Astrocyte (in vitro differentiated cells and primary cell): ENCODE data around the gene ECSIT. TPM values are rescaled to one million over a fixed set of nuclear protein-coding genes. Genes with fewer than 3 reads are reported as not detected.
"Not testable (repeated sequence)": the region's sequence is repeated elsewhere in the genome, so short reads cannot be mapped to it uniquely, and the experiment has no call there.

Experiments used
- DNase-seq: peaks from one replicate; pipeline ENCODE4 v3.0.0-alpha.2; 2010; ENCODE audit warnings: low read depth
- FAIRE-seq: peaks from 2 replicates; lab custom pipeline; 2011; peaks lifted over from hg19 to GRCh38; lab: Jason Lieb, UNC
- H2AFZ ChIP-seq: 2 replicates; pipeline ENCODE4 v1.6.0; 2012; ENCODE audit warnings: low read depth, low read length, inconsistent platforms
- H3K27ac ChIP-seq: 2 replicates; pipeline ENCODE4 v1.5.1; 2011; ENCODE audit warnings: low read depth, low read length, inconsistent platforms
- H3K27me3 ChIP-seq: 2 replicates; pipeline ENCODE4 v1.6.0; 2011; ENCODE audit warnings: low read length, inconsistent platforms; ENCODE audit not compliant: insufficient read depth
- H3K36me3 ChIP-seq: 2 replicates; pipeline ENCODE4 v1.5.1; 2011; ENCODE audit warnings: low read length, inconsistent platforms; ENCODE audit not compliant: insufficient read depth
- H3K4me1 ChIP-seq: 2 replicates; pipeline ENCODE4 v1.5.1; 2011; ENCODE audit warnings: low read length, inconsistent platforms; ENCODE audit not compliant: insufficient read depth
- H3K4me2 ChIP-seq: 2 replicates; pipeline ENCODE4 v1.6.0; 2012; ENCODE audit warnings: low read length, inconsistent platforms
- H3K4me3 ChIP-seq: 2 replicates; pipeline ENCODE4 v1.5.1; 2011; ENCODE audit warnings: low read depth, mild to moderate bottlenecking, low read length, inconsistent platforms; ENCODE audit not compliant: insufficient read depth
- H3K79me2 ChIP-seq: 2 replicates; pipeline ENCODE4 v1.6.0; 2012; ENCODE audit warnings: mild to moderate bottlenecking, low read length, inconsistent platforms; ENCODE audit not compliant: insufficient read depth
- H3K9ac ChIP-seq: 2 replicates; pipeline ENCODE4 v1.6.0; 2012; ENCODE audit warnings: mild to moderate bottlenecking, low read length, inconsistent platforms
- H3K9me3 ChIP-seq: 2 replicates; pipeline ENCODE4 v1.5.1; 2012; ENCODE audit warnings: low read depth, mild to moderate bottlenecking, low read length, inconsistent platforms; ENCODE audit not compliant: insufficient read depth
- H4K20me1 ChIP-seq: 2 replicates; pipeline ENCODE4 v1.6.0; 2012; ENCODE audit warnings: low read length, inconsistent platforms; ENCODE audit not compliant: insufficient read depth
- H3K27ac Mint-ChIP-seq: one replicate; pipeline ENCODE4 v1.8.0; 2021; ENCODE audit warnings: mild to moderate bottlenecking, mixed read lengths; ENCODE audit not compliant: unreplicated experiment
- H3K27me3 Mint-ChIP-seq: one replicate; pipeline ENCODE4 v1.8.0; 2021; ENCODE audit warnings: low read depth, mixed read lengths; ENCODE audit not compliant: unreplicated experiment
- H3K36me3 Mint-ChIP-seq: one replicate; pipeline ENCODE4 v1.8.0; 2021; ENCODE audit warnings: low read depth, mixed read lengths; ENCODE audit not compliant: unreplicated experiment
- H3K4me1 Mint-ChIP-seq: one replicate; pipeline ENCODE4 v1.8.0; 2021; ENCODE audit warnings: low read depth, mixed read lengths; ENCODE audit not compliant: unreplicated experiment
- H3K4me3 Mint-ChIP-seq: one replicate; pipeline ENCODE4 v1.8.0; 2021; ENCODE audit warnings: mild to moderate bottlenecking, moderate library complexity, mixed read lengths; ENCODE audit not compliant: unreplicated experiment
- H3K9me3 Mint-ChIP-seq: one replicate; pipeline ENCODE4 v1.8.0; 2021; ENCODE audit warnings: mild to moderate bottlenecking, mixed read lengths; ENCODE audit not compliant: unreplicated experiment
- CTCF ChIP-seq: IDR thresholded peaks from 2 replicates; pipeline ENCODE4 v1.5.1; 2011; ENCODE audit warnings: low read depth, mild to moderate bottlenecking, inconsistent platforms, low read length, moderate library complexity; ENCODE audit not compliant: insufficient read depth
- EZH2 ChIP-seq: IDR thresholded peaks from 2 replicates; pipeline ENCODE4 v1.6.1; 2012; ENCODE audit warnings: mild to moderate bottlenecking, low read length, inconsistent platforms; ENCODE audit not compliant: insufficient read depth
- total RNA-seq: library from RNA; stranded (reverse); gene quantifications from 2 replicates; pipeline ENCODE4 v1.2.1, GENCODE V29; 2021

The ECSIT gene
- total RNA-seq, 1 donor from 2014 or later, result 21.9 TPM

DNA sequence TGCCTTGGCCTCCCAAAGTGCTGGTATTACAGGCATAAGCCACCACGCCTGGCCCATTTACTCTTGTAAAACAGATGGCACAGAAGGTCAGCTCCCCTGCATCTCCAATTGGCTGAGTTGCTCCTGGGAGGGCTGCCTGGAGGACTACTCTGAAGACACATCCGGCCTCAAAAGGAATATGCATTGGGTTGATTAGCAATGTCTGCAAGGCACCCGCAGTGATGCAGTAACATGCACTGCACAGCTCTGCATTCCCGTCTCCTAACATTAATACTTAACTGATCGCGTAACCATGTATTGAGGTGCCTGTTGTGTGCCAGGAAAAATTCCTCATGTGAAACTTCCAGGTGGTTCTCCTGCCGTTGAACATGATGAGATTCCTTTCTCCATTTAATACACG is 53.1 kb downstream of the ECSIT start:
- no peak overlapping the region for H3K4me2 ChIP-seq
- no peaks in the 10 kb centered on the region for H3K36me3 Mint-ChIP-seq
- no peaks in the 10 kb centered on the region for H3K4me1 ChIP-seq
- peaks cover 8% of the 10 kb centered on the region for H3K27me3 ChIP-seq
- peaks cover 4% of the 10 kb centered on the region for H3K9me3 Mint-ChIP-seq
- H3K9me3 ChIP-seq, result no peaks in the 10 kb centered on the region
- H3K27ac Mint-ChIP-seq, result no peak overlapping the region
- H3K4me3 ChIP-seq, result no peak overlapping the region
- no peak overlapping the region for H3K27ac ChIP-seq
- H3K4me1 Mint-ChIP-seq, result no peaks in the 10 kb centered on the region
- TF ChIP-seq CTCF (no peak), EZH2 (no peak)
- no peak overlapping the region for H3K4me3 Mint-ChIP-seq
- FAIRE-seq (no peak), DNase-seq (no peak)
- H3K9ac ChIP-seq, result no peak overlapping the region
- no peaks in the 10 kb centered on the region for H4K20me1 ChIP-seq
- peaks cover 34% of the 10 kb centered on the region for H3K27me3 Mint-ChIP-seq
- H3K36me3 ChIP-seq, result no peaks in the 10 kb centered on the region
- H2AFZ ChIP-seq, result no peak overlapping the region
- H3K79me2 ChIP-seq, result no peaks in the 10 kb centered on the region

DNA sequence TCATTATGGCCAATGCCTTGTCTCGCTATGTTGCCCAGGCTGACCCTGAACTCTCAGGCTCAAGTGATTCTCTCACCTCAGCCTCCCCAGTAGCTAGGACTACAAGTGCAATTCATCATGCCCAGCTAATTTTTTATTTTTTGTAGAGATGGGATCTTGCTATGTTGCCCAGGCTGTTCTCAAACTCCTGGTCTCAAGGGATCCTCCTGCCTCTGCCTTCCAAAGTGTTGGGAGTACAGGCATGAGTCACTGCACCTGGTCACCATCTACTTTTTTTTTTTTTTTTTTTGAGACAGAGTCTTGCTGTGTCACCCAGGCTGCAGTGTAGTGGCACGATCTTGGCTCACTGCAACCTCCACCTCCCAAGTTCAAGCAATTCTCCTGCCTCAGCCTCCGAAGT is 53.6 kb downstream of the ECSIT start:
- FAIRE-seq, H3K79me2 ChIP-seq, H3K4me1 ChIP-seq, H3K27me3 ChIP-seq, H3K27ac Mint-ChIP-seq, H2AFZ ChIP-seq, H3K9ac ChIP-seq, H3K9me3 ChIP-seq, H3K4me3 Mint-ChIP-seq, H3K4me1 Mint-ChIP-seq, H3K4me2 ChIP-seq, H4K20me1 ChIP-seq, H3K9me3 Mint-ChIP-seq, H3K36me3 ChIP-seq, H3K27ac ChIP-seq, H3K4me3 ChIP-seq, DNase-seq, H3K36me3 Mint-ChIP-seq: not testable (repeated sequence)
- peaks cover 34% of the 10 kb centered on the region for H3K27me3 Mint-ChIP-seq

DNA sequence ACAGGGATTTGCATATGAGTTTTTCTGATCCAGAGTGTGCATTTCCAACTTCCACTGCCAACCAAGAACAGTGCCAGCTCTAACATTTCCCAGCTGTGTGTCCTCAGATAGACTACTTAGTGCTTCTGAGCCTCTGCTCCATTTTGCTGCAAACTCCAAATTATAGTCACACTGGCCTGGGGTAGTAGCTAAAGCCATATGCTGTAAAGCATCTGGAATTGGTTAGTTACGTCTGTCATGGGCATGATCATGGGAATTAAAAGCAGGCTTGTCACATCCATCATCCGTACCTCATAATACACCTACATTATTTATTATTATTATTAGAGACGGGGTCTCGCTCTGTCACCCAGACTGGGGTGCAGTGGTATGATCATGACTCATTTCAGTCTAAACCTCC is 55.2 kb downstream of the ECSIT start:
- Histone ChIP-seq H3K4me1 (no peaks in the 10 kb centered on the region), H2AFZ (no peak overlapping the region), H3K27ac (no peak overlapping the region), H3K9ac (no peak overlapping the region), H3K36me3 (no peaks in the 10 kb centered on the region), H3K27me3 (peaks cover 4% of the 10 kb centered on the region), H3K4me3 (no peak overlapping the region), H3K4me2 (no peak overlapping the region), H3K9me3 (no peaks in the 10 kb centered on the region), H3K79me2 (no peaks in the 10 kb centered on the region), H4K20me1 (no peaks in the 10 kb centered on the region)
- peaks cover 4% of the 10 kb centered on the region for H3K9me3 Mint-ChIP-seq
- no peak for DNase-seq
- TF ChIP-seq EZH2, result no peak
- TF ChIP-seq CTCF, result no peak
- no peak for FAIRE-seq
- no peaks in the 10 kb centered on the region for H3K4me1 Mint-ChIP-seq
- H3K27me3 Mint-ChIP-seq, result peaks cover 29% of the 10 kb centered on the region
- no peak overlapping the region for H3K27ac Mint-ChIP-seq
- H3K36me3 Mint-ChIP-seq, result no peaks in the 10 kb centered on the region
- H3K4me3 Mint-ChIP-seq, result no peak overlapping the region

GRCh38 chr19:11468266-11468845 is 60.6 kb downstream of the ECSIT start:
- H3K9me3 ChIP-seq, H2AFZ ChIP-seq, H3K9ac ChIP-seq, H3K4me1 Mint-ChIP-seq, FAIRE-seq, H3K4me3 ChIP-seq, H3K4me3 Mint-ChIP-seq, H3K4me1 ChIP-seq, H3K36me3 Mint-ChIP-seq, H3K9me3 Mint-ChIP-seq, H3K27ac ChIP-seq, H3K4me2 ChIP-seq, H3K27me3 ChIP-seq, H3K27ac Mint-ChIP-seq, DNase-seq, H3K79me2 ChIP-seq, H4K20me1 ChIP-seq, H3K36me3 ChIP-seq: not testable (repeated sequence)
- peaks cover 11% of the 10 kb centered on the region for H3K27me3 Mint-ChIP-seq
